HepG2 (cell line): ENCODE data around the gene B4GALT3. TPM values are rescaled to one million over a fixed set of nuclear protein-coding genes. Genes with fewer than 3 reads are reported as not detected.

Source experiments
- ATAC-seq: fragments of 200-7000 bp; cut with Tn5 transposase; 3 replicates; pipeline ENCODE4 v1.9.1; 2020; ENCODE audit warnings: mild to moderate bottlenecking, moderate library complexity
- BruUV-seq: library from RNA; stranded (reverse); fragments of 400-500 nt; replicated peaks from 2 replicates; lab custom pipeline; 2021; lab: Mats Ljungman, UMichigan
- CTCF ChIA-PET: fragments of 300-600 bp; formaldehyde crosslinking; extraction: SDS; loops from one replicate; lab custom pipeline; 2021; ENCODE audit warnings: low total read pairs, inconsistent platforms, low intra/inter-chr PET ratio; lab: Yijun Ruan, JAX
- POLR2A ChIA-PET: fragments of 350-600 bp; sonication (Branson Sonifier 250); formaldehyde crosslinking; loops from one replicate; lab custom pipeline; 2020; ENCODE audit warnings: antibody characterized with exemption, inconsistent platforms; lab: Yijun Ruan, JAX
- DNase-seq: peaks from one replicate; pipeline ENCODE4 v3.0.0-alpha.2; 2015; ENCODE audit warnings: low spot score
- FAIRE-seq: peaks from 3 replicates; lab custom pipeline; 2011; peaks lifted over from hg19 to GRCh38; lab: Jason Lieb, UNC
- H2AFZ ChIP-seq: one replicate; pipeline ENCODE4 v1.6.1; 2011; ENCODE audit warnings: low read length, inconsistent platforms
- H3K27ac ChIP-seq: fragments of 300-600 bp; 3 replicates; pipeline ENCODE4 v1.8.0; 2011; ENCODE audit warnings: mixed run types, mild to moderate bottlenecking, mixed read lengths, low read length, inconsistent platforms; ENCODE audit not compliant: insufficient read depth; ENCODE audit errors: extremely low read length
- H3K27me3 ChIP-seq, 2 experiments: fragments of 200-600 bp in 1 of 2; 2 replicates in 1 of 2; 3 replicates in 1 of 2; pipeline versions ENCODE4 v1.6.0 to v1.8.0; 2011; ENCODE audit warnings: low read length in 2 of 2, mild to moderate bottlenecking in 2 of 2, moderate library complexity in 2 of 2, inconsistent platforms in 1 of 2; ENCODE audit not compliant: insufficient read depth in 2 of 2, control insufficient read depth in 1 of 2
- H3K36me3 ChIP-seq, 2 experiments: fragments of 200-600 bp in 1 of 2; replicated peaks in 1 of 2; 2 replicates in 1 of 2; 3 replicates in 1 of 2; pipeline versions ENCODE4 v1.5.1 to v1.8.0; 2011; ENCODE audit warnings: low read length in 2 of 2, inconsistent platforms in 1 of 2; ENCODE audit not compliant: insufficient read depth in 2 of 2, control insufficient read depth in 1 of 2
- H3K4me1 ChIP-seq: 2 replicates; pipeline ENCODE4 v1.5.1; 2012; ENCODE audit warnings: low read length, inconsistent platforms; ENCODE audit not compliant: insufficient read depth
- H3K4me2 ChIP-seq: 2 replicates; pipeline ENCODE4 v1.6.0; 2011; ENCODE audit warnings: low read depth, low read length, inconsistent platforms
- H3K4me3 ChIP-seq, 3 experiments: fragments of 200-600 bp in 1 of 3; sonication (generic), shearing (Covaris generic) in 1 of 3; replicated peaks in 1 of 3; 2 replicates each; pipeline ENCODE4 v1.5.1; 2011 to 2016; ENCODE audit warnings: low read length in 3 of 3, inconsistent platforms in 2 of 3, low read depth in 2 of 3, mild to moderate bottlenecking in 2 of 3, control low read depth in 1 of 3, mixed read lengths in 1 of 3; ENCODE audit not compliant: insufficient read depth in 1 of 3
- H3K79me2 ChIP-seq: one replicate; pipeline ENCODE4 v1.6.1; 2011; ENCODE audit warnings: low read length, inconsistent platforms; ENCODE audit not compliant: insufficient read depth
- H3K9ac ChIP-seq: 2 replicates; pipeline ENCODE4 v1.6.0; 2011; ENCODE audit warnings: mild to moderate bottlenecking, low read depth, low read length, inconsistent platforms; ENCODE audit not compliant: insufficient read depth
- H3K9me3 ChIP-seq: 2 replicates; pipeline ENCODE4 v1.5.1; 2012; ENCODE audit warnings: mild to moderate bottlenecking, low read length
- H4K20me1 ChIP-seq: 2 replicates; pipeline ENCODE4 v1.6.0; 2011; ENCODE audit warnings: inconsistent platforms, mild to moderate bottlenecking, low read length, moderate library complexity; ENCODE audit not compliant: insufficient read depth
- BRCA1 ChIP-seq: sonication (generic); formaldehyde crosslinking; IDR thresholded peaks from 2 replicates; pipeline ENCODE4 v1.4.0; 2020; ENCODE audit warnings: missing genetic modification reagents
- GABPA ChIP-seq, 2 experiments: IDR thresholded peaks; 2 replicates each; pipeline ENCODE4 v1.6.1; 2011 to 2016; ENCODE audit warnings: low read depth in 2 of 2, low read length in 1 of 2, missing biosample characterization in 1 of 2, missing genetic modification characterization in 1 of 2
- MED13 ChIP-seq: sonication (generic); formaldehyde crosslinking; IDR thresholded peaks from 2 replicates; pipeline ENCODE4 v1.5.0; 2020; ENCODE audit warnings: missing genetic modification reagents
- NAIF1 ChIP-seq: sonication (generic); formaldehyde crosslinking; IDR thresholded peaks from 2 replicates; pipeline ENCODE4 v1.5.0; 2020; ENCODE audit warnings: mild to moderate bottlenecking, missing genetic modification reagents, borderline replicate concordance
- PAWR ChIP-seq: sonication (generic); formaldehyde crosslinking; IDR thresholded peaks from 2 replicates; pipeline ENCODE4 v1.4.0; 2020; ENCODE audit warnings: missing genetic modification reagents, mild to moderate bottlenecking, borderline replicate concordance
- STAG1 ChIP-seq: sonication (generic); formaldehyde crosslinking; IDR thresholded peaks from 2 replicates; pipeline ENCODE4 v1.4.0; 2020; ENCODE audit warnings: missing genetic modification reagents
- WGBS: methylation state at CpG from one replicate; pipeline ENCODE4 v1.1.6; 2017; ENCODE audit warnings: low lambda C conversion rate; 5-methylcytosine and 5-hydroxymethylcytosine counted together
- in situ Hi-C: cut with HindIII; loops from 2 replicates; pipeline ENCODE4 v1.10.0; 2017; ENCODE audit warnings: low pct_unique_long_range_greater_than_20kb; ENCODE audit not compliant: extremely low pct_ligation_motif_present
- intact Hi-C: fragments of 100-400 bp; cut with micrococcal nuclease; formaldehyde crosslinking; loops from one replicate; pipeline ENCODE4 v1.10.0; 2022; ENCODE audit not compliant: unreplicated experiment
- polyA plus RNA-seq, 8 experiments: library from polyadenylated mRNA; depleted of rRNA in 3 of 8; stranded (reverse) in 7 of 8; unstranded in 1 of 8; fragments of >200 nt; fragmentation: Illumina TruSeq in 4 of 8; extraction: Trizol in 4 of 8; gene quantifications; 2 replicates each; pipeline versions ENCODE4 v1.2.1 to v1.2.3, GENCODE V29; 2011 to 2016; ENCODE audit warnings: low read depth in 4 of 8, missing spikeins in 1 of 8, mixed read lengths in 1 of 8; ENCODE audit not compliant: insufficient read depth in 1 of 8
- total RNA-seq, 5 experiments: library from RNA; depleted of rRNA; stranded (reverse); fragments of >200 nt; fragmentation: Illumina TruSeq; extraction: Trizol; gene quantifications; 2 replicates each; pipeline ENCODE4 v1.2.3, GENCODE V29; 2016; ENCODE audit warnings: low read depth in 1 of 5
- TF ChIP-seq, protein P1 (sequence below): sonication (generic); formaldehyde crosslinking; IDR thresholded peaks from 2 replicates; pipeline ENCODE4 v1.9.0; 2021; ENCODE audit warnings: missing genetic modification reagents, mild to moderate bottlenecking, borderline replicate concordance
- TF ChIP-seq, protein P2 (sequence below): sonication (generic); formaldehyde crosslinking; conservative IDR thresholded peaks from 2 replicates; pipeline ENCODE4 v1.8.0; 2022; ENCODE audit warnings: low read depth, missing genetic modification reagents

Gene B4GALT3
- total and polyA plus RNA-seq, 2 of the 13 experiments (the other 11 are each of a cell fraction or from before 2014, with no cell fraction given) = 35.6 to 40.4 TPM

DNA sequence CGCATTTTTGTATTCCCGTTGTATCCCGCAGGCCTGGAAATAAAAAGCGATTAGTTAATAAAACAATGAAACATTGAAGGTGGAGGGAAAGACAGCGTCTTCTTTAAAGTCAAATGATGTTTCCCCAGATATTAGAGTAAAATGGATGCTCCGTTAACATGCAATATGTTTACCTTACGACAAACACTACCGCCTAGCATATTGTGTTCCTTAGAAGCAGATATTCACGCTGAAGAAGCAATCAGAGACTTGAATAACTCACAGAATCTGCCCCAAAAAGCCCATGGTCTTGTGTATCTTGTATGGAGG, 583 bp upstream of the B4GALT3 start (continued):
- peak; percentile 16; the same call in 1 of the 2 replicates for TF ChIP-seq PAWR (CRISPR knock-in tag)
- no peak for TF ChIP-seq GABPA (IDR thresholded peaks at IDR 0.05; ENCODE audit: low read depth, low read length)
- TF ChIP-seq GABPA (CRISPR knock-in tag; IDR thresholded peaks at IDR 0.05; ENCODE audit: low read depth) = 0 out of 2 replicates have a peak, but pooled peaks have one; percentile 9
- peak; percentile 48; the same call in 1 of the 2 replicates for TF ChIP-seq NAIF1 (CRISPR knock-in tag)
- TF ChIP-seq STAG1 (CRISPR knock-in tag) = no peak
- no peak for TF ChIP-seq BRCA1

DNA sequence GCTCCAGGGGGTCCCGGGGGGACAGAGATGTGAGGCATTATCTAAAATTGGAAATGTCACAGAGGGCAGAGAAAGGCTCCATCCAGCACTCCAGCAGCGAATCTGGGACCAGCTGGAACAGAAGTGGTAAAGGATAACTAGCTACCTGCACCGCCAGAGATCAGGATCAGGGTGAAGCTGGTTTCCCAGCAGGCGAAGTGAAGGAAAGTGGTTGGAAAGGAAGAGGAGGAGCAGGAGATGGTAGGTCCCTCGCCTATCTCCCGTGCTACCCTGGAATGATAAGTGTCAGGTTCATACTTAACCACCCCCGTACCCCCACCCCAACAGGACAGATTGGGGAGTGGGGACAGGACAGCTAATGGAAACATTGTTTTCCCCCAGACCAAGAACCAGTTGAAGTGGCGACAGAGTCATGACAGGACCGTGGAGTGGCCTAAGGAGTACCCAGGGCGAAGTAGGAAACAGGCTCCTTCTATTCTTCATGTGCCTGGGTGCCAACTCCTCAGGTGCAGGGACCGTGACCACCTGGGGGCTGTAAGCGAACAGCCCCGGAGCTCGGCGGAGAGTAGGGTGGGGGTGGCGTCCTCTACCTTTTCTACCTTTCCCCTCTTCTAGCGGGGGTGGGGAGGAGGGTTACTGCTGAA, 717 bp downstream of the B4GALT3 start:
- POLR2A ChIA-PET = interaction anchor here (0.8 to 2.1 kb wide), 10 partner anchors 9 to 138 kb away, joined by 3 to 27 read pairs (median 4); partner anchors contain the start of genes ADAMTS4, APOA2, NDUFS2 and NIT1
- no peak for FAIRE-seq
- in situ Hi-C loops = no loop called here

More for the DNA sequence above, 717 bp downstream of the B4GALT3 start:
- no peaks in the 10 kb centered on the region for H4K20me1 ChIP-seq
- H3K9ac ChIP-seq = peak overlapping the region; percentile 84
- H3K4me1 ChIP-seq = peaks cover 19% of the 10 kb centered on the region
- intact Hi-C loops = no loop called here
- H3K4me2 ChIP-seq = peak overlapping the region; percentile 96
- peak overlapping the region; percentile 79 for H3K27ac ChIP-seq
- ATAC-seq (peak; percentile 9; the same call in 2 of the 3 replicates), DNase-seq (no peak)
- BruUV-seq = no TSS peak
- WGBS = 23% methylated on average over 16 of the region's 17 CpGs
- H3K4me3 ChIP-seq = peak overlapping the region; percentile 83 to 92 (median 83)
- CTCF ChIA-PET = interaction anchor here (1.5 kb wide), 1 partner anchor 10 kb away, joined by 4 read pairs; the partner anchor contains the start of gene PPOX
- H3K27me3 ChIP-seq = no peaks in the 10 kb centered on the region; a peak in 1 of 5 replicates
- TF ChIP-seq, protein P1, sequence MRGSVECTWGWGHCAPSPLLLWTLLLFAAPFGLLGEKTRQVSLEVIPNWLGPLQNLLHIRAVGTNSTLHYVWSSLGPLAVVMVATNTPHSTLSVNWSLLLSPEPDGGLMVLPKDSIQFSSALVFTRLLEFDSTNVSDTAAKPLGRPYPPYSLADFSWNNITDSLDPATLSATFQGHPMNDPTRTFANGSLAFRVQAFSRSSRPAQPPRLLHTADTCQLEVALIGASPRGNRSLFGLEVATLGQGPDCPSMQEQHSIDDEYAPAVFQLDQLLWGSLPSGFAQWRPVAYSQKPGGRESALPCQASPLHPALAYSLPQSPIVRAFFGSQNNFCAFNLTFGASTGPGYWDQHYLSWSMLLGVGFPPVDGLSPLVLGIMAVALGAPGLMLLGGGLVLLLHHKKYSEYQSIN = 0 out of 2 replicates have a peak, but pooled peaks have one; percentile 9
- 0 out of 2 replicates have a peak, but pooled peaks have one; percentile 1 for TF ChIP-seq MED13 (CRISPR knock-in tag)
- TF ChIP-seq, protein P2, sequence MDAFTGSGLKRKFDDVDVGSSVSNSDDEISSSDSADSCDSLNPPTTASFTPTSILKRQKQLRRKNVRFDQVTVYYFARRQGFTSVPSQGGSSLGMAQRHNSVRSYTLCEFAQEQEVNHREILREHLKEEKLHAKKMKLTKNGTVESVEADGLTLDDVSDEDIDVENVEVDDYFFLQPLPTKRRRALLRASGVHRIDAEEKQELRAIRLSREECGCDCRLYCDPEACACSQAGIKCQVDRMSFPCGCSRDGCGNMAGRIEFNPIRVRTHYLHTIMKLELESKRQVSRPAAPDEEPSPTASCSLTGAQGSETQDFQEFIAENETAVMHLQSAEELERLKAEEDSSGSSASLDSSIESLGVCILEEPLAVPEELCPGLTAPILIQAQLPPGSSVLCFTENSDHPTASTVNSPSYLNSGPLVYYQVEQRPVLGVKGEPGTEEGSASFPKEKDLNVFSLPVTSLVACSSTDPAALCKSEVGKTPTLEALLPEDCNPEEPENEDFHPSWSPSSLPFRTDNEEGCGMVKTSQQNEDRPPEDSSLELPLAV (CRISPR knock-in tag) = no peak
- H2AFZ ChIP-seq = no peak overlapping the region
- peaks cover 10% of the 10 kb centered on the region for H3K79me2 ChIP-seq
- H3K36me3 ChIP-seq = peaks cover 4 to 30% of the 10 kb centered on the region in 2 experiments
- H3K9me3 ChIP-seq = no peaks in the 10 kb centered on the region
